ENCODE measurements around the gene MRPL24.
"Not testable (repeated sequence)": the region's sequence is repeated elsewhere in the genome, so short reads cannot be mapped to it uniquely, and the experiment has no call there.

The MRPL24 gene

GRCh38 chr1:156740741-156741480, at the start of gene MRPL24:
TSS of gene MRPL24 (minus strand) at chr1:156741088. CDS start at chr1:156738704, 2,384 bp downstream.
- peak; percentile 99 for DNase-seq (ENCODE audit: low read depth)

- no peak for DNase-seq (ENCODE audit: low read depth)
Measured at GRCh38 chr1:156789621-156790318, 48.9 kb upstream of the MRPL24 start.

GRCh38 chr1:156788136-156788535, 47.2 kb upstream of the MRPL24 start:
- no peak for DNase-seq (ENCODE audit: low read depth)

- DNase-seq (ENCODE audit: low read depth), result no peak
Measured at GRCh38 chr1:156786640-156787039, 45.8 kb upstream of the MRPL24 start.

GRCh38 chr1:156785458-156785857, 44.6 kb upstream of the MRPL24 start:
- DNase-seq (ENCODE audit: low read depth), result no peak

GRCh38 chr1:156781585-156782186, 40.8 kb upstream of the MRPL24 start:
- no peak for DNase-seq (ENCODE audit: low read depth)

- no peak for DNase-seq (ENCODE audit: low read depth)
Measured at GRCh38 chr1:156777573-156777972, 36.7 kb upstream of the MRPL24 start.

GRCh38 chr1:156776942-156777341, 36.1 kb upstream of the MRPL24 start:
- DNase-seq (ENCODE audit: low read depth), result no peak

GRCh38 chr1:156775799-156776198, 34.9 kb upstream of the MRPL24 start:
- DNase-seq (ENCODE audit: low read depth), result no peak

GRCh38 chr1:156773607-156774006, 32.7 kb upstream of the MRPL24 start:
- no peak for DNase-seq (ENCODE audit: low read depth)

- no peak for DNase-seq (ENCODE audit: low read depth)
Measured at GRCh38 chr1:156772728-156773497, 32.0 kb upstream of the MRPL24 start.

- DNase-seq (ENCODE audit: low read depth), result no peak
Measured at GRCh38 chr1:156772222-156772621, 31.3 kb upstream of the MRPL24 start.

GRCh38 chr1:156768610-156769295, 27.9 kb upstream of the MRPL24 start:
- no peak for DNase-seq (ENCODE audit: low read depth)

GRCh38 chr1:156767879-156768604, 27.2 kb upstream of the MRPL24 start:
- no peak for DNase-seq (ENCODE audit: low read depth)

- DNase-seq (ENCODE audit: low read depth), result peak; percentile 100
Measured at GRCh38 chr1:156767101-156767878, 26.4 kb upstream of the MRPL24 start, which contains the start of gene PRCC. TSS of gene PRCC (plus strand) at chr1:156767535. CDS start at chr1:156767772, 237 bp downstream.

GRCh38 chr1:156766298-156767100, 25.6 kb upstream of the MRPL24 start:
- DNase-seq (ENCODE audit: low read depth), result no peak

- DNase-seq (ENCODE audit: low read depth), result no peak
Measured at GRCh38 chr1:156765666-156766065, 24.8 kb upstream of the MRPL24 start.

GRCh38 chr1:156765136-156765535, 24.2 kb upstream of the MRPL24 start:
- DNase-seq (ENCODE audit: low read depth), result not testable (repeated sequence)

- DNase-seq (ENCODE audit: low read depth), result no peak
Measured at GRCh38 chr1:156760796-156761104, 19.9 kb upstream of the MRPL24 start.

Data from GM04504 (cell line).